Measurements from ENCODE around the gene SORBS1. TPM values are rescaled to one million over a fixed set of nuclear protein-coding genes. Genes with fewer than 3 reads are reported as not detected.

The SORBS1 gene
- total RNA-seq, 1 donor from 2014 or later: 854 TPM

GRCh38 chr10:95279042-95279820, 281.9 kb downstream of the SORBS1 start:
- DNase-seq (ENCODE audit: low spot score): no peak

GRCh38 chr10:95278061-95278988, 282.8 kb downstream of the SORBS1 start:
- no peak for DNase-seq (ENCODE audit: low spot score)

- no peak for DNase-seq (ENCODE audit: low spot score)
Measured at GRCh38 chr10:95277614-95278013, 283.6 kb downstream of the SORBS1 start.

DNA sequence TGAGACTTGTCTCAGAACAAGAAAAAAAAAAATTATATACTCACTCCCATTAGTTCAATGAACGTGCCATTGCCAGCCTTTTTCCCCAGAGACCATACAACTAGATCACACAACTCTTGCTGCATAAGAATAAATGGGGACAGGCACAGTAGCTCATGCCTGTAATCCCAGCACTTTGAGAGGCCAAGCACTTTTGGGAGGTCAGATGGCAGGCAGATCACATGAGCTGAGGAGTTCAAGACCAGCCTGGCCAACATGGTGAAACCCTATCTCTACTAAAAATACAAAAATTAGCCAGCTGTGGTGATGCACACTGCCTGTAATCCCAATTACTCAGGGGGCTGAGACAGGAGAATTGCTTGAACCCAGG, 284.0 kb downstream of the SORBS1 start:
- DNase-seq (ENCODE audit: low spot score): no peak

DNA sequence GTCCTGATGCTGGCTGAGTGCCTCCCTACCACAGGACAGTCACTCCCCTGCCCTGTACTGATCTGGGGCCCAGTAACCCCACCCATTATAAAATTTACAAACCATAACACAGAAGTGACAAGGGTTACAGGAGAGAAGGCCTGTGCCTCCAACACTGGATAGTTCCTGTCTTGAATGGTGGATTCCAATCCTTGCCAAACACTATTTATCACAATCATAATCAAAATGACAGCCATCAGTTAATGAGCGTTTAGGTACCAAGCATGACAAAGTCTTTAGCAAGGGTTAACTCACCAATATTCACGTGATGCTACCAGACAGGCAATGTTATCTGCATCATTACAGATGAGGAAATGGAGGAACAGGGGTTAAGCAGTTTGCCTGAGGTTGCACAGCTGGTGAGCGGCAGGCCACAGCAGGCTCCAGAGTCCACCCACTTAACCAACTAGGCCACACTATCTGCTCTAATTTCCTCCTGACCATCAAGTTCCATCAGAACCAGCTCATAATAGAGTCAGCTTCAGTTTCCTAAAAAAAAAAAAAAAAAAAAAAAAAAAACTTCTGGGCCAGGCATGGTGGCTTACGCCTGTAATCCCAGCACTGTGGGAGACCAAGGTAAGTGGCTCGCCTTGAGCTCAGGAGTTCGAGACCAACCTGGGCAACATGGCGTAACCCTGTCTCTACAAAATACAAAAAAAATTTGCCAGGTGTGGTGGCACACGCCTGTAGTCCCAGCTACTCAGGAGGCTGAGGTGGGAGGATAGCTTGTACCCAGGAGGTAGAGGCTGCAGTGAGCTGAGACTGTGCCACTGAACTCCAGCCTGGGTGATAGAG, 284.6 kb downstream of the SORBS1 start:
- no peak for DNase-seq (ENCODE audit: low spot score)

- DNase-seq (ENCODE audit: low spot score): no peak
Measured at GRCh38 chr10:95275726-95276366, 285.3 kb downstream of the SORBS1 start.

- no peak for DNase-seq (ENCODE audit: low spot score)
Measured at GRCh38 chr10:95273393-95274312, 287.5 kb downstream of the SORBS1 start.

- no peak for DNase-seq (ENCODE audit: low spot score)
Measured at GRCh38 chr10:95268438-95268837, 292.7 kb downstream of the SORBS1 start.

- DNase-seq (ENCODE audit: low spot score): no peak
Measured at GRCh38 chr10:95267251-95267650, 293.9 kb downstream of the SORBS1 start.

DNA sequence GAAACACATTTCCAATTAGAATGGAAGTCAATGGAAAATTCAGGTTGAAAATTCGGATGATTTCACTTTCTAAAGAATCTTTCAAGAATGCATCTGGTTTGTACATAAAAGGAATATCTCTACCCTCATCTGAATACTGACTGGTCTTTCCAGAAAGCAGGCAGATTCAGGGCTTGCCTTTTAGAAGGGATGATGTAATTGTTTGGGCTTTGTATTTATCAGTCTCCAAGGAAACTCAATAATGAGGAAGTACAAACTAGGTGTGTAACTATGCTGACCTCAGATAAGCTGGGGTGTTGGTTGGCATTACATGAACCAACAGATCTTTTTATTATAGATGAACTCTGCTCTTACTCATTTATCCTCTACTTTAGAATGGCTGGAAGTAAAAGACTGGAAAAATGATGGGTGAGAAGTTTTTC, 294.5 kb downstream of the SORBS1 start:
- DNase-seq (ENCODE audit: low spot score): no peak

GRCh38 chr10:95265572-95265971, 295.6 kb downstream of the SORBS1 start:
- no peak for DNase-seq (ENCODE audit: low spot score)

GRCh38 chr10:95264227-95265051, 296.7 kb downstream of the SORBS1 start:
- DNase-seq (ENCODE audit: low spot score): no peak

DNA sequence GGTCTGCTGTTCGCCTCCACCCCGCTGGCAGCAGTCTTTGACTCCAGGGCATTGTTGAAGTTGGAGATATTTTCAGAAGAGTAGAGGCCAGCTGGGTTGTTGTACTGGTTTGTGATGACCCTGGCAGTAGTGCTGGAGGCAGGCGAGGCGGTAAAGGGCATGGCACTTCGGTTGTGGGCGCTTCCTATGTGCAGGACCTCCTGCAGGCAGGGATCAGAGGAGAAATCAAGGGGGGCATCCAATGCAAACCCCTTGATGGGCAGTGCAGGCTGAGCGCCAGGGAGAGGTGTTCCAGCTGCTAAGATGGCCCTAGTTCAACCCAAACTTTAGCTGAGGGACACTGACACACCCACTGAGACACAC, 297.3 kb downstream of the SORBS1 start:
- DNase-seq (ENCODE audit: low spot score): no peak

DNA sequence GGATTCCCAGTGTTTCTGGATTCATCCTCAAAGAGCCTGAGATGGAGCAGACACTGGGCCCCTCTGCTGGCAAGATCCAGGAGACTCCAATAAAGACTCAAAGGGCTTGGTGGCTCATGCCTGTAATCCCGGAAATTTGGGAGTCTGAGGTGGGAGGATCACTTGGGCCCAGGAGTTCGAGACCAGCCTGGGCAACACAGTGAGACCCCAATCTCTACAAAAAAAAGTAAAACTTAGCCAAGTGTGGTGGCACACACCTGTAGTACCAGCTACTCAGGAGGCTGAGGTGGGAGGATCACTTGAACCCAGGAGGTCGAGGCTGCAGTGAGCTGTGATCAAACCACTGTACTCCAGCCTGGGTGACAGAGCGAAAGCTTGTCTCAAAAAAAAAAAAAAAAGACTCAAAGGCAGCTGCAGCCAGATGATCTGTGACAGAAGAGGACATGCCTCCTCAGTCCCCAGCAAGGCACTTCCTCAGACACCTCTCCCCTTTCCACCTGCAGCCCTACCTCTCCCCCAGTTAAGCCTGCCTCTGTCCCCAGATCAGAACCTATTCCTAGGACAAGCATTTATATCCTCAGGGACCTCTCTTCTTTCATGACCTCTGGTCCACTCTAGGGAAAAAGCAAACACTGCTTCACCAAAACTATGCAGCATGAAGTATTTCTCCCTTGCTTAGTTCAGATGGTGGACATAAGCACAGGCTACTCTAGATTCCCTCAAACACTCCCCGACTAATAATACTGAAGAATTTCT, 298.2 kb downstream of the SORBS1 start:
- DNase-seq (ENCODE audit: low spot score): no peak

GRCh38 chr10:95261926-95262325, 299.2 kb downstream of the SORBS1 start:
- DNase-seq (ENCODE audit: low spot score): no peak
